IPS DF 6.9 (cell line): ENCODE data around the gene TMTC2.
"Not testable (repeated sequence)": the region's sequence is repeated elsewhere in the genome, so short reads cannot be mapped to it uniquely, and the experiment has no call there.

ENCODE experiments used
- DNase-seq: peaks from one replicate; pipeline ENCODE4 v3.0.0-alpha.2; 2013; ENCODE audit warnings: low read depth, low spot score
- H3K27ac ChIP-seq: one replicate; pipeline ENCODE4 v1.5.1; 2013; ENCODE audit warnings: low read length, control low read depth
- H3K27me3 ChIP-seq: 2 replicates; pipeline ENCODE4 v1.6.1; 2013; ENCODE audit warnings: mild to moderate bottlenecking, low read length; ENCODE audit not compliant: control insufficient read depth, insufficient read depth
- H3K36me3 ChIP-seq: 2 replicates; pipeline ENCODE4 v1.6.1; 2013; ENCODE audit warnings: low read length; ENCODE audit not compliant: control insufficient read depth, insufficient read depth
- H3K4me1 ChIP-seq: 2 replicates; pipeline ENCODE4 v1.6.1; 2013; ENCODE audit warnings: low read length; ENCODE audit not compliant: control insufficient read depth, insufficient read depth
- H3K4me3 ChIP-seq: 2 replicates; pipeline ENCODE4 v1.5.1; 2013; ENCODE audit warnings: mild to moderate bottlenecking, low read length
- H3K9me3 ChIP-seq: 2 replicates; pipeline ENCODE4 v1.6.1; 2013; ENCODE audit warnings: low read length, inconsistent platforms; ENCODE audit not compliant: control insufficient read depth, insufficient read depth
- WGBS: extraction: QIAGEN DNeasy Blood & Tissue Kit; methylation state at CpG from one replicate; pipeline ENCODE4 v1.1.7; 2013; ENCODE audit warnings: mixed read lengths, missing lambda C conversion rate; ENCODE audit not compliant: insufficient read length, insufficient coverage; 5-methylcytosine and 5-hydroxymethylcytosine counted together

TMTC2 gene

GRCh38 chr12:82783435-82783834, 96.7 kb downstream of the TMTC2 start:
- Histone ChIP-seq H3K36me3 (no peaks in the 10 kb centered on the region), H3K27ac (no peak overlapping the region), H3K9me3 (no peaks in the 10 kb centered on the region), H3K4me3 (no peak overlapping the region), H3K27me3 (no peaks in the 10 kb centered on the region), H3K4me1 (peaks cover 1% of the 10 kb centered on the region; the same call in 1 of the 2 replicates)
- no CpG with 5 or more reads among the region's 2 CpGs for WGBS
- DNase-seq = no peak

- H3K4me1 ChIP-seq = no peaks in the 10 kb centered on the region
- DNase-seq = no peak
- H3K27me3 ChIP-seq = no peaks in the 10 kb centered on the region
- WGBS = no CpG with 5 or more reads among the region's 1 CpG
- H3K4me3 ChIP-seq = no peak overlapping the region
- no peaks in the 10 kb centered on the region for H3K36me3 ChIP-seq
- H3K27ac ChIP-seq = no peak overlapping the region
- no peaks in the 10 kb centered on the region; the same call in 1 of the 2 replicates for H3K9me3 ChIP-seq
Observed at GRCh38 chr12:82787016-82787415, 100.3 kb downstream of the TMTC2 start.

GRCh38 chr12:82788594-82788993, 101.9 kb downstream of the TMTC2 start:
- no peak overlapping the region for H3K27ac ChIP-seq
- H3K4me1 ChIP-seq = no peaks in the 10 kb centered on the region
- no peaks in the 10 kb centered on the region for H3K27me3 ChIP-seq
- H3K36me3 ChIP-seq = no peaks in the 10 kb centered on the region
- H3K4me3 ChIP-seq = no peak overlapping the region
- H3K9me3 ChIP-seq = no peaks in the 10 kb centered on the region; the same call in 1 of the 2 replicates
- no peak for DNase-seq

GRCh38 chr12:82789674-82790073, 103.0 kb downstream of the TMTC2 start:
- H3K4me1 ChIP-seq = 0 out of 2 replicates have a peak, but pooled peaks cover 2% of the 10 kb centered on the region
- no peak overlapping the region for H3K4me3 ChIP-seq
- no peaks in the 10 kb centered on the region; the same call in 1 of the 2 replicates for H3K9me3 ChIP-seq
- no peaks in the 10 kb centered on the region for H3K36me3 ChIP-seq
- H3K27ac ChIP-seq = no peak overlapping the region
- no peaks in the 10 kb centered on the region for H3K27me3 ChIP-seq
- no peak for DNase-seq

GRCh38 chr12:82793751-82794281, 107.1 kb downstream of the TMTC2 start:
- Histone ChIP-seq H3K27me3 (no peaks in the 10 kb centered on the region), H3K9me3 (no peaks in the 10 kb centered on the region; the same call in 1 of the 2 replicates), H3K4me1 (0 out of 2 replicates have a peak, but pooled peaks cover 2% of the 10 kb centered on the region), H3K27ac (no peak overlapping the region), H3K36me3 (no peaks in the 10 kb centered on the region), H3K4me3 (no peak overlapping the region)
- DNase-seq = no peak
- no CpG with 5 or more reads among the region's 8 CpGs for WGBS

- H3K27ac ChIP-seq = no peak overlapping the region
- no CpG with 5 or more reads among the region's 4 CpGs for WGBS
- DNase-seq = no peak
- H3K27me3 ChIP-seq = no peaks in the 10 kb centered on the region
- H3K4me1 ChIP-seq = 0 out of 2 replicates have a peak, but pooled peaks cover 2% of the 10 kb centered on the region
- H3K36me3 ChIP-seq = no peaks in the 10 kb centered on the region
- H3K9me3 ChIP-seq = no peaks in the 10 kb centered on the region
- no peak overlapping the region for H3K4me3 ChIP-seq
Observed at GRCh38 chr12:82797480-82797879, 110.8 kb downstream of the TMTC2 start.

GRCh38 chr12:82800185-82800584, 113.5 kb downstream of the TMTC2 start:
- DNase-seq = no peak
- Histone ChIP-seq H3K36me3 (no peaks in the 10 kb centered on the region), H3K27ac (no peak overlapping the region), H3K4me3 (no peak overlapping the region), H3K9me3 (no peaks in the 10 kb centered on the region), H3K4me1 (no peaks in the 10 kb centered on the region), H3K27me3 (no peaks in the 10 kb centered on the region)
- no CpG with 5 or more reads among the region's 2 CpGs for WGBS

GRCh38 chr12:82801951-82802610, 115.4 kb downstream of the TMTC2 start:
- no peaks in the 10 kb centered on the region for H3K9me3 ChIP-seq
- no peaks in the 10 kb centered on the region for H3K27me3 ChIP-seq
- no peak for DNase-seq
- no CpG with 5 or more reads among the region's 27 CpGs for WGBS
- H3K36me3 ChIP-seq = no peaks in the 10 kb centered on the region
- no peak overlapping the region for H3K27ac ChIP-seq
- no peaks in the 10 kb centered on the region for H3K4me1 ChIP-seq
- no peak overlapping the region for H3K4me3 ChIP-seq

- no CpG with 5 or more reads among the region's 3 CpGs for WGBS
Observed at GRCh38 chr12:82803201-82803600, 116.5 kb downstream of the TMTC2 start.

GRCh38 chr12:82804601-82805000, 117.9 kb downstream of the TMTC2 start:
- no peaks in the 10 kb centered on the region for H3K27me3 ChIP-seq
- H3K36me3 ChIP-seq = no peaks in the 10 kb centered on the region
- no peaks in the 10 kb centered on the region for H3K9me3 ChIP-seq
- H3K4me3 ChIP-seq = no peak overlapping the region
- no peaks in the 10 kb centered on the region for H3K4me1 ChIP-seq
- no CpG with 5 or more reads among the region's 2 CpGs for WGBS
- no peak overlapping the region for H3K27ac ChIP-seq
- DNase-seq = no peak

More at GRCh38 chr12:82803201-82803600, 116.5 kb downstream of the TMTC2 start:
- no peak for DNase-seq
- Histone ChIP-seq H3K4me1 (no peaks in the 10 kb centered on the region), H3K4me3 (no peak overlapping the region), H3K36me3 (no peaks in the 10 kb centered on the region), H3K27ac (no peak overlapping the region), H3K9me3 (no peaks in the 10 kb centered on the region), H3K27me3 (no peaks in the 10 kb centered on the region)

GRCh38 chr12:82805004-82805403, 118.3 kb downstream of the TMTC2 start:
- H3K4me1 ChIP-seq, H3K27me3 ChIP-seq, H3K36me3 ChIP-seq, DNase-seq, H3K9me3 ChIP-seq, H3K27ac ChIP-seq, H3K4me3 ChIP-seq: not testable (repeated sequence)
- WGBS = no CpG with 5 or more reads among the region's 2 CpGs
